GM18870 (cell line): ENCODE measurements around the gene C15orf61.

Source experiments
- ATAC-seq: cut with Tn5 transposase; IDR thresholded peaks from one replicate; pipeline ENCODE4 v1.9.1; 2021; ENCODE audit warnings: moderate library complexity; ENCODE audit not compliant: unreplicated experiment

C15orf61 gene

DNA sequence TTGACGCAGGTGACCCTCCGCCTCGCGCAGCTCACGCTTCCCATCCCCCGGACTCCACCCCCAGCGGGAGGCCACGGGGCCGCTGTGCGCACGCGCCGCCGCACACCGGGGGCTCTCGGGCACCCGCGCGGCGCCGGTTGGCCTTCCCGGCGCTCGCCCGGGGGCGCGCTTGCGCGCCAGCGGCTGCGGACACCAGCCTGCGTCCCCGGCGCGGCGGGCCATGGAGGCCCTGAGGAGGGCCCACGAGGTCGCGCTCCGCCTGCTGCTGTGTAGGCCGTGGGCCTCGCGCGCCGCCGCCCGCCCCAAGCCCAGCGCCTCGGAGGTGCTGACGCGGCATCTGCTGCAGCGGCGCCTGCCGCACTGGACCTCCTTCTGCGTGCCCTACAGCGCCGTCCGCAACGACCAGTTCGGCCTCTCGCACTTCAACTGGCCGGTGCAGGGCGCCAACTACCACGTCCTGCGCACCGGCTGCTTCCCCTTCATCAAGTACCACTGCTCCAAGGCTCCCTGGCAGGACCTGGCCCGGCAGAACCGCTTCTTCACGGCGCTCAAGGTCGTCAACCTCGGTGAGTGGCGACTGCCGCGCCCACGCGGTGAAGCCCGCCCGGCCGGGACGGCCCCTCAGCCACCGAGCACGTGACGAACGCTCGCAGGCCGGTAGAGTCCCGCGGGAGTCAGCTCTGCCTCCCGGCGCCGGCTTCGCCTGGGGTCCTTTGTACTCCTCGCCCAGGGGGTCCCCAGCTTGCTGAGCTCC is at the start of gene C15orf61:
C15orf61 (plus strand) TSS at position 103 of the 754 bp plus-strand sequence; CDS start at position 221, 118 bp downstream.
- peak; percentile 58 for ATAC-seq

DNA sequence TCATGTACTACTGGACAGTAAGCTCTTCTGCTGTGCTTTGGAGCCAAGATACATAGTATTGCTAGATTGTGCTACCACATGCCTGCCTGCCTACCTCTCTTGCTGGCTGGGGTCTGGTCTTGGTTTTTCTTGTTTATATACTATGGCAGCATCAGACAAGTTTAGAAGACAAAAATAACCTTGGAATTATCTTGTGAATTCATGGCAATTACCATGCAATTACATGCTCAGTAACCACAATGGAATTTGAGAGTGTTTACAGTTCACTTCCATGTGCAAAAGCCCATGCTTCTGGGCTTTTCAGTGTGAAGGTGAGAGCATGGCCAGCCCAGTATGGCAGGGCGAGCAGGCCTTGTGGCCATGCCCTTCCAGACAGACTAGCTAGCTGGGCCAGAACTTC is 48.0 kb upstream of the C15orf61 start:
- ATAC-seq: no peak

- ATAC-seq: no peak
Observed at GRCh38 chr15:67474405-67475110, 46.4 kb upstream of the C15orf61 start.

DNA sequence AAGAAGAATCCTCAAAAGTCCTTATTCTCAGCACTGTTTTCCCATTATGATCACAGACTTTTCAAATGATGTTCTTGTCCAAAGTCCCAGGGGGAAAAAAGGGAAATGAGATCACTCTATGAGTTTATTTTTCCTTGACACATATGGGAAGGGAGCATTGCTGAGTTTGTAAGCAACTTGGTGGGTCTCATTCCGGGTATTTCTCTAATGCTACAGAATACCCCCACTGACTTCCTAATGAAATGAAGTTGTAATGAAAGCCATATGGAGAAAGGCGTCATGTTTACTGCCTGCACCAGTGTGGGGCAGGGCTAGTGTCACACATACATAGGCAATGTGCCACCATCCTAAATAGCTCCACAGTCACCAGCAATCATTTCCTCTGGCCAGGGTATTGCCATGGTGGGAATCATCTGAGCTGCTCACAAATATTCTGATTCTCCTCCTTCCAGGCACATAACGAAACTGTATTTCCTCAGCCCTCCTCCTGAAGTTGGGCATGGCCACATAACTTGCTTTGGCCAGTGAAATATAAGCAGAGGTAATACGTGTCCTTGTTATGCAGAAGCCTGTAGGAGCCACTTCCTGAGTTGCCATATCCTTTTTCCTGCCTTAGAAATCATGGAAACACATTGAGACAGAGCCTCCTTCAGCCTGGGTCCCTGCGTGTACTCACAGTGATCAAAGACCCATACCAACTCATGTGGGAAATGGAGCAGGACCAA is 41.0 kb upstream of the C15orf61 start:
- no peak for ATAC-seq

DNA sequence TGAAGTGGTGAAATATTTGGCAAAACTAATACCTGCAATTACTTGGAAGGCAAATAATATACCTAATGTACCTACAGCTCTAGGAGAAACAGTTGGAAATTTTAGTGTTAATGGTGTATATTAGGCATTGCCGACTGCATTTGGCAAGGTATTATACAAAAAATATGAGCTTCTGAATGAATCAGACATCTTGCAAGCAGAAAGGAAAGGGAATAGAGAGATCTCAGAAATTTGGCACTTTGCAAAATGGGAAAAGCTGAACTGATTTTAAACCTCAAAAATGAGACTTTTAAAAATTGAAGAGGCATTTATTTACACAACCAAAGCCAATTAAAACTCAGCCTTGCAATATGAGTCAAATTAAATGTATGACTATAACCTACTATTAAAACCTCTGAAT is 40.2 kb upstream of the C15orf61 start:
- ATAC-seq: no peak

GRCh38 chr15:67481680-67482079 is 39.3 kb upstream of the C15orf61 start:
- no peak for ATAC-seq

DNA sequence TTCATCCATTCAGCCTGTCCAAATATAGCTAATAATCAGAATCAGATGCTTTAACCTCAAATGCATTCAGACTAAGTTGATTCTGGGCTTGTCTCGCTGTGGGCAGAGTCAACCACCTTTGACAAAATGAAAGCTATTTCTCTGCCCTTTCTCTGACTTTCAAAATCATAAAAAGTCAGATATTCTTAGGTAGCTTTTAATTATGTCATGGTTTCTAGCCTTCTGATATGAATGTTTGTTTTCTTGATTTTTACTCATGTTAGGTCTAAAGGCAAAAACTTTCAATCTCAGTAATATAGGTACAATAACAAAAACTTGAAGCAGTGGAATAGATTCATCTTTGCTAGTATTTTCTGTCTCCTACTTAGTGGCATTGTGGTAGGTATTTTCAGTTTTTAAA is 25.3 kb upstream of the C15orf61 start:
- ATAC-seq: no peak

DNA sequence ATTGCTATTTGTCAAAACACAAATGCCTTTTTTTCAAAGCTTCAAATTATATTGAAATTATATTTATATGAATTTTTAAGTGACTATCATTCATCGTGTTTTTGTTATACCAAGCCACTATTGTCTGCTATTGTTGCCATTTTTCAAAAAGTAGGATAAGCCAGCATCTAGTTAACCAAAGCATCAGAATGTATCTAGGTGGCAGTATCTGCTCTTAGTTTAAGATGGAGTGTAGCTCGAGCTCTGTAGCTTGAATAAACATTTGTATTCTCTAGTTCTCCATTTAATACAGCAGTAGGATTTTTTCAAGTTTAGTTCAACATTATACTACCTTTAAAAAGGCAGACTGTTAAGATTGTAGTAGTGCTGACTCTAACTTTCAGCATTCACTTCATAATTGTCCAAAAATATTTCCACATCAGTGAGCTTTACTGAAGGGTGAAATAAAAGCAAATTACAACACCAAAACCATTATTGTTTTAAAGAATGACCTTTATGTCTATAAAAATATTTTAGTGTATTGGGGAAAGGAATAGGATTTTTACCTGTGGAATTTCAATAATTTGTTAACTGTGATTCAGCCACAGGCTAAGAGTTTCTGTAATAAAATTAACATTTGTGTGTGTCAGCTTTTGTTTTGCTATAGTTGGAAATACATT is 19.6 kb upstream of the C15orf61 start:
- no peak for ATAC-seq

- ATAC-seq: no peak
Observed at GRCh38 chr15:67501836-67502461, 19.0 kb upstream of the C15orf61 start.

GRCh38 chr15:67504056-67504455 is 16.9 kb upstream of the C15orf61 start:
- no peak for ATAC-seq

DNA sequence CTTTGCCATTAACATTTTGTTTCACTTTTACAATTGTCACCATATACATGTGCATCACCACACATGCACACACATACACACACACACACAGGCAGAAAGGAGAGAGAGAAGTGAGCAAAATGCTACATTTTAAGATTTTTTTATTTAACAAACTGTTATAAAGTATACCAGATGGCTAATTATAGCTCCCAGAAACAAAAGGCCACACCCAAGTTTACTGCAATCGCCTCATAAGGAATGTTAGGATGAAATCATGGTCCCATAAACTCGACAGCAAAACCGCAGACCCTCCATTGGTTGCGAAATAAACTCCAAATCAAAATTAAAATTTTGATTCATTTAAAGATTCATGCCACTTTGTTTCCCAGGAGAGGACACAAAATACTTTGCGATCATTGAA is 16.1 kb upstream of the C15orf61 start:
- no peak for ATAC-seq

- no peak for ATAC-seq
Observed at GRCh38 chr15:67505675-67506572, 15.0 kb upstream of the C15orf61 start.

GRCh38 chr15:67506775-67507747 is 13.9 kb upstream of the C15orf61 start:
- ATAC-seq: no peak

- no peak for ATAC-seq
Observed at GRCh38 chr15:67508407-67508806, 12.5 kb upstream of the C15orf61 start.

GRCh38 chr15:67509918-67510317 is 11.0 kb upstream of the C15orf61 start:
- no peak for ATAC-seq

GRCh38 chr15:67510597-67511190 is 10.2 kb upstream of the C15orf61 start:
- ATAC-seq: no peak

DNA sequence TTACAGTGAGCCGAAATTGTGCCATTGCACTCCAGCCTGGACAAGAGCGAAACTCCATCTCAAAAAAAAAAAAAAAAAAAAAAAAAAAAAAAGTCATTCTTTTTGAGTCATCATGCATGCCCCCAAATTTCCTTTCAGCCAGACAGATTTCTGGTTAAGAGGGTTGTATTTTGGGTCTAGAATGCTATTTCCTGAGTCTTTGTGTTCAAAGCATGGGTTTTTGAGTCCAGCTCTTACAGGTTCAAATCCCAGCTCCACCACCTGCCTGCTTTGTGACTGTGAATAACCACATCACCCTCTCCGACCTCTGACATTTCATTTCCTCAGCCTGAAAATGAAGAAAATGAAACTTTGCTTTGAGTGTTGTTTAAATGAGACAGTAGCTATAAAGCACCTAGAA is 9.3 kb upstream of the C15orf61 start:
- ATAC-seq: no peak

- ATAC-seq: no peak
Observed at GRCh38 chr15:67512140-67512539, 8.8 kb upstream of the C15orf61 start.
